ENCODE data around the gene LRRC75B. TPM values are rescaled to one million over a fixed set of nuclear protein-coding genes. Genes with fewer than 3 reads are reported as not detected.
"Not testable (repeated sequence)": the region's sequence is repeated elsewhere in the genome, so short reads cannot be mapped to it uniquely, and the experiment has no call there.

Gene LRRC75B
- total and polyA plus RNA-seq, 2 donors: 9.6 to 22.7 TPM

GRCh38 chr22:24595863-24596262 lies 3.0 kb upstream of the LRRC75B start:
- Histone ChIP-seq H3K27ac (ENCODE audit: low read depth) (no peak overlapping the region), H3K36me3 (ENCODE audit: insufficient read depth) (no peaks in the 10 kb centered on the region), H3K4me1 (ENCODE audit: insufficient read depth) (no peaks in the 10 kb centered on the region), H3K4me3 (ENCODE audit: low read depth, low read length) (no peak overlapping the region)
- 96% methylated on average over 4 of the region's 4 CpGs for WGBS
- DNase-seq (ENCODE audit: extremely low spot score): no peak

- no peak for DNase-seq (ENCODE audit: extremely low spot score)
- no peak overlapping the region for H3K27ac ChIP-seq (ENCODE audit: low read depth)
- no peaks in the 10 kb centered on the region for H3K4me1 ChIP-seq (ENCODE audit: insufficient read depth)
- H3K36me3 ChIP-seq (ENCODE audit: insufficient read depth): no peaks in the 10 kb centered on the region
- WGBS: 91% methylated on average over 6 of the region's 6 CpGs
- H3K4me3 ChIP-seq (ENCODE audit: low read depth, low read length): no peak overlapping the region
These were observed 2.4 kb upstream of the LRRC75B start for GRCh38 chr22:24595228-24595627.

GRCh38 chr22:24594569-24595120 lies 1.8 kb upstream of the LRRC75B start:
- 83% methylated on average over 7 of the region's 7 CpGs for WGBS
- Histone ChIP-seq H3K36me3 (ENCODE audit: insufficient read depth) (no peaks in the 10 kb centered on the region), H3K4me1 (ENCODE audit: insufficient read depth) (no peaks in the 10 kb centered on the region), H3K27ac (ENCODE audit: low read depth) (no peak overlapping the region), H3K4me3 (ENCODE audit: low read depth, low read length) (no peak overlapping the region)
- DNase-seq (ENCODE audit: extremely low spot score): no peak

DNA sequence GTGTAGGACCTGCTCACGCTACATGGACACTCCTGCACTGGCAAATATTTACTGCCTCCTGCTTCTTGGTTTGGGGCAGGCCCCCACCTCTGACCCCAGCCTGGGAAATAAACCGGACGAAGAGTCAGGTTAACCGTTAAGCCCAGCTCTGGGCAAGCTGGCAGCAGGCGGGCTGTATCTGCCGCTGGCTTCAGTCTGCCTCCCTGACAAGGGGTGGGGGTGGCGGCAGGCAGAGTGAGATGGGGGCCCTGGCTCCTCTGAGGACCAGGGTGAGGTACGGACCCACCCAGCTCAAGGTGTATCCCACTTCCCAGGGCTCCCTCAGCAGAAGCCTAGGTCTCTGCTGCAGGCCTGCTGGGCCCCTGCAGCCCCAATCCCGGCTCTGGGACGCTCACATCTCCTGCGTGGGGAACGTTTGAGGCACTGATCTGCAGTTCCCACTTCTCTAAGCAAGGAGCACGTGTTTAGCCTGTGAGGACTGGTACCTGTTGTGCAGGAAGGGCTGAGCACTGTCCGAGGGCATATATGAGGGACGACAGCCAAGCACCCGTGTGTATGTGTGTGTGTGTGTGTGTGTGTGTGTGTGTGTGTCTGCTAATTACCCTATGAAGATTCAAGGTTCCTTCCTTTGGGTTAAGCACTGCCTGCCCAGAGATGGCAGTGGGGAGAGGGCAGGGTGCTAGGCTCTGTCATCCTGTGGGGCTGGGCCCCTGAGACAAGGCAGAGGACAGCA lies 1.1 kb upstream of the LRRC75B start:
- Histone ChIP-seq H3K4me1 (ENCODE audit: insufficient read depth) (no peaks in the 10 kb centered on the region), H3K27ac (ENCODE audit: low read depth) (no peak overlapping the region), H3K36me3 (ENCODE audit: insufficient read depth) (no peaks in the 10 kb centered on the region), H3K4me3 (ENCODE audit: low read depth, low read length) (no peak overlapping the region)
- no peak for DNase-seq (ENCODE audit: extremely low spot score)
- 73% methylated on average over 16 of the region's 16 CpGs for WGBS

- 88% methylated on average over 10 of the region's 10 CpGs for WGBS
- not testable (repeated sequence) for DNase-seq (ENCODE audit: extremely low spot score); H3K36me3 ChIP-seq (ENCODE audit: insufficient read depth); H3K27ac ChIP-seq (ENCODE audit: low read depth); H3K4me1 ChIP-seq (ENCODE audit: insufficient read depth); H3K4me3 ChIP-seq (ENCODE audit: low read depth, low read length)
These were observed 624 bp upstream of the LRRC75B start for GRCh38 chr22:24593559-24593835.

GRCh38 chr22:24592058-24592850 lies 619 bp downstream of the LRRC75B start:
- Histone ChIP-seq H3K27ac (ENCODE audit: low read depth) (no peak overlapping the region), H3K36me3 (ENCODE audit: insufficient read depth) (no peaks in the 10 kb centered on the region), H3K4me1 (ENCODE audit: insufficient read depth) (no peaks in the 10 kb centered on the region), H3K4me3 (ENCODE audit: low read depth, low read length) (peak overlapping the region; percentile 63)
- DNase-seq (ENCODE audit: extremely low spot score): no peak
- WGBS: 9% methylated on average over 33 of the region's 33 CpGs

DNA sequence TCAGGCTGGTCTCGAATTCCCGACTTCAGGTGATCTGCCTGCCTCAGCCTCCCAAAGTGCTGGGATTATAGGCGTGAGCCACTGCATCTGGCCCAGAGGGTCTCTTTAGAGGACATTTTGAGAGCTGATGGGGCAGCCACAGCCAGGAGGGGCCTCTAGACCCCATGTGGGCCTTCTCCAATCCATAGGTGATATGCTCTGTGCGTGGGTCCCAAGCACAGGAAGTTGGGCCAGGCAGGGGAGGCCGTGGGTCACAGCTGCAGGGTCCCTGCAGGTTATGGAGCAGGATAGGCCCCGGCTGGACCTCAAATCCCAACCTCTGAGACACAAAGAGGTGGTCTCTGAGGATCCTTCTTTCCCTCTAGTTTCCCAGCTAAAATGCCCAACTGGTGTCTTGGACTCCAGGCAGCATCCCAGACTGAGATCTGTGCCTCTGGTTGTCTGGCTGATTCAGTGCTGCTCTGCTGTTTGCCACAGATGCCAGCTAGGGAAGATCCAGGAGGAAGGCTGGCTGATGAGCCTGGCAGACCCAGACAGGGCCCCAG lies 1.5 kb downstream of the LRRC75B start:
- H3K4me1 ChIP-seq (ENCODE audit: insufficient read depth): no peaks in the 10 kb centered on the region
- H3K27ac ChIP-seq (ENCODE audit: low read depth): no peak overlapping the region
- WGBS: 92% methylated on average over 6 of the region's 6 CpGs
- DNase-seq (ENCODE audit: extremely low spot score): no peak
- no peak overlapping the region for H3K4me3 ChIP-seq (ENCODE audit: low read depth, low read length)
- no peaks in the 10 kb centered on the region for H3K36me3 ChIP-seq (ENCODE audit: insufficient read depth)

DNA sequence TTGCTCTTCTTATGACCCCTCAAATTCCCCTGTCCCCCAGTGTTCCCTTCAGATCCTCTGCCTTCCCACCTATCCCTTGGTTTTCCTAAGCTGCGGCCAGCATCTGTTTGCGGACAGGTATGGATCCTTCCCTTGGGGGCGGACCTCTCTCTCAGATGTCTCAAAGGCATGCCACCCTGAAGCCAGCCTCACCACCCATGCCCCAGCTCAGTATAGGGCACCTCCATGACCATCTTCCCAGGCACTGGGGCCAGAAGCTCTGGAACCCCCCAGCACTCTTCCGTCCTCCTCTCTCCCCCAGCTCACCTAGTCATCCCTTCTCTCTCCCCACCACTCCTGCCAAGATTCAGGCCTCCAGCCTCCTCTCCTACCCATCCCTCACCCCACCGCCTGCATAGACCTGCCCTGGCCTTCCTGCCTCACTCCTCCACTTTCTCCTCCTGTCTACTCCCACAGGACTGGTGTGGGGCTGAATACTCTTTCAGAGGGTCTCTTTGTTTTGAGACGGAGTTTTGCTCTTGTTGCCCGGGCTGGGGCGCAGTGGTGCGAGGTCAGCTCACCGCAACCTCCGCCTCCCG lies 2.2 kb downstream of the LRRC75B start:
- no peak overlapping the region for H3K4me3 ChIP-seq (ENCODE audit: low read depth, low read length)
- no peak for DNase-seq (ENCODE audit: extremely low spot score)
- WGBS: 95% methylated on average over 12 of the region's 12 CpGs
- no peaks in the 10 kb centered on the region for H3K4me1 ChIP-seq (ENCODE audit: insufficient read depth)
- no peak overlapping the region for H3K27ac ChIP-seq (ENCODE audit: low read depth)
- H3K36me3 ChIP-seq (ENCODE audit: insufficient read depth): no peaks in the 10 kb centered on the region

DNA sequence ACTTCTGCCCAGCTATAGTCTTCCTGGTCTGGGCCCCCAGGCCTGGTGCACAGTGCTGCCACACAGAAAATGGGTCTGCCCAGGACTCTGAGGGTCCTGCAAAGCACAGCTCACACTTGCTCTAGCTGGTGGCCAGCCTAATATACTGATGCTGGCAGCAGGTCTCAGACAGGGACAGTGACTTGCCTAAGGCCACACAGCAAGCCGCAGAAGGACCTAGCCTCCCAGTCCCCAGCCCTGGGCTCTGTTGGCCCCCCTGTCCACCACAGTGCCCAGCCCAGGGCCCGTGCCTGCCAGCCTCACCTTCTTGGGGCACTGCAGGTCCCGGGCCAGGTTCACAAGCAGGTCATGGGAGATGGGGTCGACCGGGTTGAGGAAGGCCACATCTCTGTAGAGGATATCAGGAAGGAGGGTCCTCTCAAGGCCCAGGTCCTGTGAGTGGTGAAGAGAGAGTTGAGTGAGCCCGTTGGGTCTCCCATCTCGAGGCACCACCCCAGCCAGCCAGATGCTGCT lies 3.3 kb downstream of the LRRC75B start:
- 89% methylated on average over 7 of the region's 7 CpGs for WGBS
- no peak overlapping the region for H3K4me3 ChIP-seq (ENCODE audit: low read depth, low read length)
- H3K4me1 ChIP-seq (ENCODE audit: insufficient read depth): no peaks in the 10 kb centered on the region
- DNase-seq (ENCODE audit: extremely low spot score): no peak
- no peak overlapping the region for H3K27ac ChIP-seq (ENCODE audit: low read depth)
- no peaks in the 10 kb centered on the region for H3K36me3 ChIP-seq (ENCODE audit: insufficient read depth)

DNA sequence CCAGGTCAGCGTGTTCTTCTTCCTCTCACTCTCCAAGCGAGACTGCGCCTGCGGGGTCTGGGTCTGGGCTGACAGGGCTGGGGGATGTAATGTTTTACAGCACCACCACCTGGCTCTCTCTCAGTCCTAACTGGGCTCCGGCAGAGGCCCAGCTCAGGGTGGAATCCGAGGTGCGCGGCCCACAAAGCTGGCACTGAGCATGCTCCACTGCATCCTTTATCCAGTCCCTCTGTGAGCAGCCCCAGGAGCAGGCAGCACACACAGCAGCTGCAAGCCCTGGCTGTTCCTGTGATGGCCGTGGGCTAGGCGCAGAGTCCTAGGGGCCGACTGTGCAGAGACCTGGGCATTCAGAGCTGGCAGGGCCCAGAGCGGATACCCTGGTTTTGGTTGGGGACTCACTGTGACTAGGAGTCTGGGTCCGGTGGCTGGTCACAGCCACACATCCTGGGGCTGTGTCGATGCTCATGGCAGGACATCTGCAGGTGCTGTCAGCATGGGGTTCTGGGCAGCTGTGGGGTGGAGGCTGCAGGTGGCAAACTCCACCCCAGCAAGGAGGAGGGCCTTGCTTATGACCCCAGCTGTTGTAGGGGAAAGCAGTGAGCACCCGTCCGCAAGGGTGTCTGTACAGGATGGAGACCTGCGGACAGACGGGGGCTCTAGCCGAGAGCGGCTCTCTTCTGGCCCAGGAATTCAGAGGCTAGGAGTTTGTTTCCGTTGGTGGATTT lies 4.0 kb downstream of the LRRC75B start:
- no peak for DNase-seq (ENCODE audit: extremely low spot score)
- no peak overlapping the region for H3K4me3 ChIP-seq (ENCODE audit: low read depth, low read length)
- 92% methylated on average over 21 of the region's 21 CpGs for WGBS
- no peak overlapping the region for H3K27ac ChIP-seq (ENCODE audit: low read depth)
- no peaks in the 10 kb centered on the region for H3K4me1 ChIP-seq (ENCODE audit: insufficient read depth)
- H3K36me3 ChIP-seq (ENCODE audit: insufficient read depth): no peaks in the 10 kb centered on the region

DNA sequence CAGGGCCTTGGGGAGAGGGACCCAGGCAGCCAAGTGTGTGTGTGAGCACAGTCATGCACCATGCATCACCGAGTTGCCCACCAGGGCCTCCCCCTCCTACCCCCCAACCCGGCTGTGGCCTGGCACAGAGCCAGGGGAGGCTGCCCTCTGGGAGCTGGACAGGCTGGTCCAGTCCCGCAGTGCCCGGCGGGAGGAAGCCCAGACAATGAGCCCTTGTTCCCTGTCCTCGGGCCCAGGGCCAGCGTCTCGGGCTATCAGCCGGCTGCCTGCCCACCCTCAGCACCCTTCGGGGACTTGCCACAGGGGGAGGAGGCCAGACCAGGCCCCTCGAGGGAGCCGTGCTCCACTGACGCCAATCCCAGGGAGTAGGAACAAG lies 4.5 kb downstream of the LRRC75B start:
- Histone ChIP-seq H3K36me3 (ENCODE audit: insufficient read depth) (no peaks in the 10 kb centered on the region), H3K27ac (ENCODE audit: low read depth) (no peak overlapping the region), H3K4me3 (ENCODE audit: low read depth, low read length) (no peak overlapping the region), H3K4me1 (ENCODE audit: insufficient read depth) (no peaks in the 10 kb centered on the region)
- DNase-seq (ENCODE audit: extremely low spot score): no peak
- WGBS: 69% methylated on average over 13 of the region's 13 CpGs

- WGBS: 80% methylated on average over 8 of the region's 8 CpGs
- Histone ChIP-seq H3K27ac (ENCODE audit: low read depth) (no peak overlapping the region), H3K4me1 (ENCODE audit: insufficient read depth) (no peaks in the 10 kb centered on the region), H3K36me3 (ENCODE audit: insufficient read depth) (no peaks in the 10 kb centered on the region), H3K4me3 (ENCODE audit: low read depth, low read length) (no peak overlapping the region)
- no peak for DNase-seq (ENCODE audit: extremely low spot score)
These were observed 4.9 kb downstream of the LRRC75B start for GRCh38 chr22:24587948-24588347.

DNA sequence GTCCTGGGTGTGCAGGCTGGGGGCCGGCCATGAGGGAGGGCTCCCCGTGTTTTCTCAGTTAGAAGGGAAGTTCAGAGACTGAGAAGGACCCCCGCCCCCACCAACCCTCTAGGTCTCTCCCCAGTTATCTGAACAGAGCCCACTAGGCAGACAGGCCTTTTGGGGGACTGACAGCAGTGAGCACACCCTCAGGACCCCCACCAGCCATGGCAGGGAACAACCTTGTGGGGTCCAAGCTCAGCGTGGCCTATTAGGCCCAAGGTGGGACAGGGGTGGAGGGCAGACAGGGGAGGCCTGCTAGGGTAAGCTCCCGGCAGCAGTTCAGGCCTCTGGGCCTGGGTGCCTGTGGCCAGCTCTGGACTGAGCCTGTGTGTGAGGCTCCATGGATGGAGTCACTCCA lies 5.6 kb downstream of the LRRC75B start:
- WGBS: 84% methylated on average over 5 of the region's 5 CpGs
- no peaks in the 10 kb centered on the region for H3K4me1 ChIP-seq (ENCODE audit: insufficient read depth)
- no peak overlapping the region for H3K4me3 ChIP-seq (ENCODE audit: low read depth, low read length)
- no peak overlapping the region for H3K27ac ChIP-seq (ENCODE audit: low read depth)
- H3K36me3 ChIP-seq (ENCODE audit: insufficient read depth): no peaks in the 10 kb centered on the region
- DNase-seq (ENCODE audit: extremely low spot score): no peak
